Activated T-helper 17 cell treated with anti-CD3 and anti-CD28 coated beads, Interleukin-2, amount 50 U/mL, for 72 hours (primary cell): ENCODE measurements around the gene AP1S3. TPM values are rescaled to one million over a fixed set of nuclear protein-coding genes. Genes with fewer than 3 reads are reported as not detected.
"Not testable (repeated sequence)": the region's sequence is repeated elsewhere in the genome, so short reads cannot be mapped to it uniquely, and the experiment has no call there.

Source experiments
- ATAC-seq: fragments of 150-1000 bp; cut with Tn5 transposase; replicated peaks from 2 replicates; pipeline ENCODE4 v1.10.0; 2021; ENCODE audit warnings: mild to moderate bottlenecking, moderate library complexity
- H3K27ac Mint-ChIP-seq: one replicate; pipeline ENCODE4 v1.8.0; 2022; ENCODE audit warnings: mixed read lengths
- H3K27me3 Mint-ChIP-seq: one replicate; pipeline ENCODE4 v1.8.0; 2022; ENCODE audit warnings: mixed read lengths
- H3K36me3 Mint-ChIP-seq: one replicate; pipeline ENCODE4 v1.8.0; 2022; ENCODE audit warnings: low read depth, mild to moderate bottlenecking, mixed read lengths
- H3K4me1 Mint-ChIP-seq: one replicate; pipeline ENCODE4 v1.8.0; 2022; ENCODE audit warnings: mixed read lengths
- H3K4me3 Mint-ChIP-seq: one replicate; pipeline ENCODE4 v1.8.0; 2022; ENCODE audit warnings: mild to moderate bottlenecking, mixed read lengths
- H3K9me3 Mint-ChIP-seq: one replicate; pipeline ENCODE4 v1.8.0; 2022; ENCODE audit warnings: mixed read lengths
- total RNA-seq, 2 donors: library from RNA; stranded (reverse); gene quantifications; one replicate each; pipeline ENCODE4 v1.2.3, GENCODE V29; 2022

The AP1S3 gene
- 1 to 10 TPM; 4.0 to 6.3 TPM for total RNA-seq

GRCh38 chr2:223837287-223838061, at the start of gene AP1S3:
AP1S3 (minus strand) TSS chr2:223837582; CDS start chr2:223837450, 132 bp downstream.
- H3K4me3 Mint-ChIP-seq, result peak within 1 kb of the TSS; percentile 74
- H3K9me3 Mint-ChIP-seq, result no peaks in the 10 kb centered on the region
- peak; percentile 96 for ATAC-seq
- H3K27ac Mint-ChIP-seq, result peak within 1 kb of the TSS; percentile 28
- no peaks in the 10 kb centered on the region for H3K27me3 Mint-ChIP-seq
- H3K4me1 Mint-ChIP-seq, result peaks cover 5% of the 10 kb centered on the region
- no peaks in the 10 kb centered on the region for H3K36me3 Mint-ChIP-seq

- no peak overlapping the region for H3K4me3 Mint-ChIP-seq
- peak overlapping the region; percentile 7 for H3K27ac Mint-ChIP-seq
- ATAC-seq, result no peak
- H3K9me3 Mint-ChIP-seq, result no peaks in the 10 kb centered on the region
- peaks cover 8% of the 10 kb centered on the region for H3K4me1 Mint-ChIP-seq
- peaks cover 85% of the 10 kb centered on the region for H3K36me3 Mint-ChIP-seq
- H3K27me3 Mint-ChIP-seq, result no peaks in the 10 kb centered on the region
These were observed 49.7 kb upstream of the AP1S3 start for GRCh38 chr2:223887127-223887526.

GRCh38 chr2:223886726-223887125, 49.3 kb upstream of the AP1S3 start:
- no peaks in the 10 kb centered on the region for H3K9me3 Mint-ChIP-seq
- peak overlapping the region; percentile 7 for H3K27ac Mint-ChIP-seq
- peaks cover 88% of the 10 kb centered on the region for H3K36me3 Mint-ChIP-seq
- no peaks in the 10 kb centered on the region for H3K27me3 Mint-ChIP-seq
- no peak for ATAC-seq
- H3K4me1 Mint-ChIP-seq, result peaks cover 8% of the 10 kb centered on the region
- H3K4me3 Mint-ChIP-seq, result no peak overlapping the region

GRCh38 chr2:223884399-223884798, 47.0 kb upstream of the AP1S3 start:
- Mint-ChIP-seq H3K27me3 (no peaks in the 10 kb centered on the region), H3K4me1 (peaks cover 5% of the 10 kb centered on the region), H3K4me3 (no peak overlapping the region), H3K9me3 (no peaks in the 10 kb centered on the region), H3K27ac (peak overlapping the region; percentile 33), H3K36me3 (peaks cover 91% of the 10 kb centered on the region)
- peak; percentile 63 for ATAC-seq

GRCh38 chr2:223882715-223883114, 45.3 kb upstream of the AP1S3 start:
- peaks cover 95% of the 10 kb centered on the region for H3K36me3 Mint-ChIP-seq
- no peak overlapping the region for H3K4me3 Mint-ChIP-seq
- H3K4me1 Mint-ChIP-seq, result no peaks in the 10 kb centered on the region
- no peak for ATAC-seq
- no peaks in the 10 kb centered on the region for H3K27me3 Mint-ChIP-seq
- no peak overlapping the region for H3K27ac Mint-ChIP-seq
- H3K9me3 Mint-ChIP-seq, result no peaks in the 10 kb centered on the region

- Mint-ChIP-seq H3K27me3 (no peaks in the 10 kb centered on the region), H3K4me1 (no peaks in the 10 kb centered on the region), H3K4me3 (no peak overlapping the region), H3K27ac (no peak overlapping the region), H3K9me3 (no peaks in the 10 kb centered on the region), H3K36me3 (peaks cover 100% of the 10 kb centered on the region)
- no peak for ATAC-seq
These were observed 43.4 kb upstream of the AP1S3 start for GRCh38 chr2:223880796-223881195.

GRCh38 chr2:223877721-223878410, 40.5 kb upstream of the AP1S3 start:
- Mint-ChIP-seq H3K4me1 (no peaks in the 10 kb centered on the region), H3K4me3 (no peak overlapping the region), H3K9me3 (no peaks in the 10 kb centered on the region), H3K27ac (no peak overlapping the region), H3K27me3 (no peaks in the 10 kb centered on the region), H3K36me3 (peaks cover 98% of the 10 kb centered on the region)
- ATAC-seq, result no peak

- Mint-ChIP-seq H3K9me3 (no peaks in the 10 kb centered on the region), H3K4me3 (no peak overlapping the region), H3K36me3 (peaks cover 84% of the 10 kb centered on the region), H3K27me3 (no peaks in the 10 kb centered on the region), H3K27ac (no peak overlapping the region), H3K4me1 (no peaks in the 10 kb centered on the region)
- no peak for ATAC-seq
These were observed 36.3 kb upstream of the AP1S3 start for GRCh38 chr2:223873672-223874071.

- not testable (repeated sequence) for H3K4me1 Mint-ChIP-seq, H3K4me3 Mint-ChIP-seq, H3K9me3 Mint-ChIP-seq, H3K27ac Mint-ChIP-seq, H3K27me3 Mint-ChIP-seq, ATAC-seq
- H3K36me3 Mint-ChIP-seq, result peaks cover 75% of the 10 kb centered on the region
These were observed 35.4 kb upstream of the AP1S3 start for GRCh38 chr2:223872772-223873171.

- ATAC-seq, H3K27me3 Mint-ChIP-seq, H3K4me3 Mint-ChIP-seq, H3K27ac Mint-ChIP-seq, H3K4me1 Mint-ChIP-seq, H3K9me3 Mint-ChIP-seq: not testable (repeated sequence)
- peaks cover 64% of the 10 kb centered on the region for H3K36me3 Mint-ChIP-seq
These were observed 34.3 kb upstream of the AP1S3 start for GRCh38 chr2:223871661-223872060.

- Mint-ChIP-seq H3K27me3 (no peaks in the 10 kb centered on the region), H3K4me3 (no peak overlapping the region), H3K36me3 (peaks cover 58% of the 10 kb centered on the region), H3K4me1 (peaks cover 4% of the 10 kb centered on the region), H3K27ac (no peak overlapping the region), H3K9me3 (no peaks in the 10 kb centered on the region)
- no peak for ATAC-seq
These were observed 33.6 kb upstream of the AP1S3 start for GRCh38 chr2:223870840-223871611.

- peaks cover 8% of the 10 kb centered on the region for H3K4me1 Mint-ChIP-seq
- no peak overlapping the region for H3K27ac Mint-ChIP-seq
- H3K9me3 Mint-ChIP-seq, result no peaks in the 10 kb centered on the region
- ATAC-seq, result no peak
- H3K4me3 Mint-ChIP-seq, result no peak overlapping the region
- peaks cover 30% of the 10 kb centered on the region for H3K36me3 Mint-ChIP-seq
- no peaks in the 10 kb centered on the region for H3K27me3 Mint-ChIP-seq
These were observed 30.6 kb upstream of the AP1S3 start for GRCh38 chr2:223868005-223868404.

GRCh38 chr2:223865907-223866508, 28.6 kb upstream of the AP1S3 start:
- no peaks in the 10 kb centered on the region for H3K27me3 Mint-ChIP-seq
- peaks cover 8% of the 10 kb centered on the region for H3K4me1 Mint-ChIP-seq
- H3K9me3 Mint-ChIP-seq, result no peaks in the 10 kb centered on the region
- peaks cover 16% of the 10 kb centered on the region for H3K36me3 Mint-ChIP-seq
- no peak overlapping the region for H3K4me3 Mint-ChIP-seq
- no peak overlapping the region for H3K27ac Mint-ChIP-seq
- peak; percentile 55 for ATAC-seq

- H3K27me3 Mint-ChIP-seq, result no peaks in the 10 kb centered on the region
These were observed 27.7 kb upstream of the AP1S3 start for GRCh38 chr2:223865124-223865523.

More at GRCh38 chr2:223865124-223865523, 27.7 kb upstream of the AP1S3 start:
- H3K9me3 Mint-ChIP-seq, result no peaks in the 10 kb centered on the region
- peak; percentile 49 for ATAC-seq
- H3K4me3 Mint-ChIP-seq, result no peak overlapping the region
- peaks cover 8% of the 10 kb centered on the region for H3K36me3 Mint-ChIP-seq
- no peak overlapping the region for H3K27ac Mint-ChIP-seq
- H3K4me1 Mint-ChIP-seq, result peaks cover 8% of the 10 kb centered on the region
